ENCODE data around the gene PRAMEF12.
"Not testable (repeated sequence)": the region's sequence is repeated elsewhere in the genome, so short reads cannot be mapped to it uniquely, and the experiment has no call there.

The PRAMEF12 gene

DNA sequence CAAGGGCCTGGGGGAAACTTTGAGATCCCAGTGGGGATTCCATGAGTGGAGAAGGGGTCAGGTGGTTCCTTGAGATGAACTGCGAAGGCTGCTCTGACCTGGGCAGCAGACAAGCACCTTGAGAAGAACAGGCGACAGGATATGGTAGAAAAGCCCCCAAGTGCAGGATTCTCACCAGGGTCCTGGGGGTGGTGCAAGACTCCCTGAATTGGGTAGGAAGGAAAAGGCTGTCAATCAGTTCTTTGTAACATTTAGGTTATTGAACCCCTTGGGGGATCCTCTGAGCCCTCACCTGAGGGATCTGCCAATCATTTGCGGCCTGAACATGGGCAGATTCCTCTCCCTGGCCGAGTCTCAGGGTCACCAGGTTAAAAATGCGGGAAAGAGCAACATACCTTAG is 2.4 kb upstream of the PRAMEF12 start:
- DNase-seq, result no peak

DNA sequence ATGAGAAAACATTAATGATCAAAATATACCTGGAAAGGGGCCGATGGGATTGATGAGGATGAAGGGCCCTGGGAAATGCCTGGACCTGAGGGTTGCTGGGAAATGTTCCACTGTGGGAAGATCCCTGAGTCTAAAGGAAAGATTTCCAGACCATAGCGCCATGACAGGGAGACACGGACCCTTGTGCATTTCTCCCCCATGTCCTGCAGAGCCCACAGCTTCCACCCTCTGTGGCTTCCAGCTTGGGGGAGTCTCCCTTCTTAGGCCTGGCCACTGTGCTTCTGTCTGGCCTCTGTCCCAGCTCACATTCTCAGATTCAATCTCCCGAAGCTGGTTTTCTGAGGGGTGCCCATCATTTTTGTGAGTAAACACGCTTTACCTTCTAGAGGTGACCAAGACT is 1.0 kb upstream of the PRAMEF12 start:
- DNase-seq, result no peak

DNA sequence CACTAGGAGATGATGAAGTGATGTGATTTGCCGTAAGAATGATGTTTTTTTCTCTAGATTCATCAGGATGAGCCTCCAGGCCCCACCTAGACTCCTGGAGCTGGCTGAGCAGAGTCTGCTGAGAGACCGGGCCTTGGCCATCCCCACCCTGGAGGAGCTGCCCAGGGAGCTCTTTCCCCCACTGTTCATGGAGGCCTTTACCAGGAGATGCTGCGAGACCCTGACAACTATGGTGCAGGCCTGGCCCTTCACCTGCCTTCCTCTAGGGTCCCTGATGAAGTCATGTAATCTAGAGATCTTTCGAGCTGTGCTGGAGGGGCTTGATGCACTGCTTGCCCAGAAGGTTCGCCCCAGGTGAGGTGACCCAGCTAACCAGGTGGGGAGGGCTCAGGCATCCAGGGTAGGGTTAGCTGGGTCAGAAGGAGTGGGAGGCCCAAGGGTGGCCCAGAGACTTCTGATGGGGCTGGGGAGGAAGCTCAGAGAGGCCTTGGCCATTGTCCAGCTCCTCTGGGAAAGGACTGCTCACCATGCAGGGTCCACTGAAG is 1.3 kb downstream of the PRAMEF12 start:
- DNase-seq, result no peak

DNA sequence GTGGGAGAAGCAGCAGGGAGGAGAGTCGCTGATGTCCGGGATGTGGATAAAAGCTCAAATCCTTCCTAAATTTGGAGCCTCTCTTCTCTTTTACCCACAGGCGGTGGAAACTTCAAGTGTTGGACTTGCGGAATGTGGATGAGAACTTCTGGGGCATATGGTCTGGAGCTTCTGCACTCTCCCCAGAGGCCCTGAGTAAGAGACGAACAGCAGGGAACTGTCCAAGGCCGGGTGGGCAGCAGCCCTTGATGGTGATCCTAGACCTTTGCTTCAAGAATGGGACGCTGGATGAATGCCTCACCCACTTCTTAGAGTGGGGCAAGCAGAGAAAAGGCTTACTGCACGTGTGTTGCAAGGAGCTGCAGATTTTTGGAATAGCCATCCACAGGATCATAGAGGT is 1.9 kb downstream of the PRAMEF12 start:
- no peak for DNase-seq

DNA sequence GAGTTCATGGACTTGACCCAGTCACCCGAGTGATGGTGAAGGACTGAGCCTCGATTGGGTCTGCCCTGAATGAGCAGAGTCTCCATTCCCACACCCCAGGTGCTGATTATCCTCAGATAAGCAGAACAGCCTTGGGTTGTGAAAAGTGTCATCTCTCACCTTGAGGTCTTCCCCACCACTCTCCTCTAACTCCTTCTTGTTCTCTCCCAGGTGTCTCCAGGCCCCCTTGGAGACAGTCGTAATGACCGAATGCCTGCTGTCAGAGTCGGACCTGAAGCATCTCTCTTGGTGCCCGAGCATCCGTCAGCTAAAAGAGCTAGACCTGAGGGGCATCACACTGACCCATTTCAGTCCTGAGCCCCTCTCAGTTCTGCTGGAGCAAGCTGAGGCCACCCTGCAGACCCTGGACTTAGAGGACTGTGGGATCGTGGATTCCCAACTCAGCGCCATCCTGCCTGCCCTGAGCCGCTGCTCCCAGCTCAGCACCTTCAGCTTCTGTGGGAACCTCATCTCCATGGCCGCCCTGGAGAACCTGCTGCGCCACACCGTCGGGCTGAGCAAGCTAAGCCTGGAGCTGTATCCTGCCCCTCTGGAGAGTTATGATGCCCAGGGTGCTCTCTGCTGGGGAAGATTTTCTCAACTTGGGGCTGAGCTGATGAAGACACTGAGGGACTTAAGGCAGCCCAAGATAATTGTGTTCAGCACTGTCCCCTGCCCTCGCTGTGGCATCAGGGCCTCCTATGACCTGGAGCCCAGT is 3.4 kb downstream of the PRAMEF12 start:
- DNase-seq, result no peak

DNA sequence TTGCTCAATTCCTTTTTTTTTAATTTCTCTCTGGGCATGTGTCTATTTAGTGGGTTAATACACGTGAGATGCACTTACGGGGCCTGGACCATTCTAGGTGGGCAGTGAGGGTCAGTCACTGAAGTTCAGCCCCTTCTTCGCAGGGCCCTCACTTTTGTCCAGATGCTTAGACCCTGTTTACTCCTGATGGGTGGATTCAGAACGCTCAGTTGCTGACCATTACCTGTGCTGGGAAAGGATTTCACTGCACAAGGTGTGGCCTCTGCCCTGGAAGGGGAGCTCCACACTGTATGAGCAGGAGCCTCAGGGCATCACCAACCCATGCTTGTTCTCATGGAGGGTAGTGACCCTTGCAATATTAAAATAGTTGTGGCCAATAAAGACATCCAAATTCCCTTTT is 4.5 kb downstream of the PRAMEF12 start:
- no peak for DNase-seq

DNA sequence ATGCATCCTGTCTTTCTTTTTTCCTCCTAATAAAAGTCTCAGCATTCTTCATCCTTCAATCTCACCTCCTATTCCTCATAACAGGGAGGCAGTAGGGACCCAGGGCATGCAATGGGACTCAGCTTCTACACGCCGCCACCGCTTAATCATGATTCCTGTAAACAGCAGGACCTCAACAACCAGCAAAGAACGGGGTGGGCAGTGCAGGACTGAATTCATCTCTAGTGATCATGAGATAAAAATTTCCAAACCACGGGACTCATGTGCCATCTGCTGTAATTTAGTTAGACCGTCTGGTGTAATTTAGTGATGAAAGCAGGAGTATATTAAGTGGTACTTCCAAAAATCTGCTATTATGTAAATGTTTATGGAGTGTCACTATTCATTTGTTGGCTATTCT is 5.4 kb downstream of the PRAMEF12 start:
- DNase-seq, result no peak

DNA sequence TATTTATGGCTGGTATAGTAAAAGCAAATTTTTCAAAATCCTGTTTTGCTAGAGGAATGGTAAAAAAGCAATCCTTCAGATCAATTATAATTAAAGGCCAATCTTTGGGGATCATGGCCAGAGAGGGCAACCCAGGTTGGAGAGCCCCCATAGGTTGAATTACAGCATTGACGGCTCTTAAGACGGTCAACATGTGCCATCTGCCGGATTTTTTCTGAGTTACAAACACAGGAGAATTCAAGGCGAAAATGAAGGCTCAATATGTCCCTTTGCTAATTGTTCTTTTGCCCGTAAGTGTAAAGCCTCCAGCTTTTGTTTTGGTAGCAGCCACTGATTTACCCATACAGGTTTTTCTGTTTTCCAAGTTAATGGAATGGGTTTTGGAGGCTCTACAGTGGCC is 8.0 kb downstream of the PRAMEF12 start:
- DNase-seq, result not testable (repeated sequence)

DNA sequence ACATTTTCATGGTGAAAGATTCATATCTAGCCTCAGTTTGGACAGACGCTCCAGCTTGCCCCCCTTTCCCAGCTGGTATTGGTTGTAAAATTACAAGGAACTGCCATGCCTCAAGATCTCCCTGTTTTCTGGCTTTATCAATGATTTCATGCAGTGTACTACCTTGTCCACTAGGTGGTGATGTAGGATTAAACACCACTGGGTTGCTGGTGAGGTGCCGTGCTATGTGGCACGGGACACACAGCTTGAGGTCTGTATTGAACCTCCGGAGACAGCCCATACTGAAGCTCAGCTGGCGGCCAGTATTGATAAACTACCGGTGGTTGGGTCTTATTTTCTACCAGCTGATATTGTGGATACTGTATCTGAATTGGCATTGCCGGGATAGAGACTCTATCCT is 10.2 kb downstream of the PRAMEF12 start:
- not testable (repeated sequence) for DNase-seq

DNA sequence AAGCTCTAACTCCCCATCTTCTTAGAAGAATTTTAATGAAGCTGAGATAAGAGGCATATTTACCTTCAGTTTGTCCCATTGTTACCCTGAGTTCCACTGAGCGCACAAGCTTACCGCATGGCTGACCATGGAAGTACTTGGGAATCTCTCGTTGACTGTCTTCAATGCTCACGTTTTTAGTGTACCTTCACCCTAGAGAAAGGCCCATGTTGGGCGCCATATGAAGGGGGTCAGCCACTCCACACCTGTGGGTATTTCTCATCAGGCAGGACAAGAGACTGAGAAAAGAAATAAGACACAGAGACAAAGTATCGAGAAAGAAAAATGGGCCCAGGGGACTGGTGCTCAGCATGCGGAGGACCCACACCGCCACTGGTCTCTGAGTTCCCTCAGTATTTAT is 11.2 kb downstream of the PRAMEF12 start:
- DNase-seq, result not testable (repeated sequence)

DNA sequence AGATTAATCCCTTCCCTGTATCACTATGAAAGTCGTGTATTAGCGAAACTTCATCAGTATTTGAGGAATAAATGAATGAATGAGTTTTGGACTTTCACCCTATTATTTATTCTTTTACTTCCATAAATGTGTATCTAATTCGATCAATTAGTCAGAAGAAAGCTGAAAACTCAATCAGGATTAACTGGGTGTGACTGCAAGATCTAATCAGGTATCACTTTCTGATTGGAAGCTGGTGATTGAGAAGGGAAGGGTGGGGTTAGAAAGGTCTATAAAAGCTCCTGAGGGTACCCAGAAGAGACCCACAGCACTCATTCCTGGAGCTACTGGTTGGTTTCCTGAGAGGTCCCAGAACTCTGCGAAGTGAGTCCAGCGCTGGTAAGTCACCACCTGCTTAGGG is 17.6 kb downstream of the PRAMEF12 start, which contains the start of gene PRAMEF1:
Gene PRAMEF1 (plus strand): TSS at position 301 of the 400 bp plus-strand sequence. CDS start 1,831 bp downstream, outside the sequence.
- DNase-seq, result not testable (repeated sequence)

DNA sequence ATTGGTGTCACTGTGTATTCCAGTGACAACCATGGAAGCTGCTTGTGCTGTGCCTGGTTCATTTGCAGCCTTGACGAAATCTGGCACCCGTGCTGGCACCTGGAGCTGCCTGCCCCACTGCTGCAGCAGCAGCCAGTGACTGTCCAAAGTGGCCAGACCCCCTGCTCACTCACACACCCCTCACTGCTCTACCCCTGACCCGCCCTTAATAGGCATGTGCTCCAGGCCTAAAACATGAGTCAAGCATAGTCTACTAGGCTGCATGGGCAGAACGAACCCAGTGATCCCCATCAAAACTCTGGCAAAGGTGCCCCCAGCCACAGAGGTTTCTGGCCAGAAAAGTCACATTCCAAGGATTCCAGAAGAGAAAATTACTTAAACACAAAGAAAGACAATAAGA is 25.4 kb downstream of the PRAMEF12 start:
- no peak for DNase-seq

DNA sequence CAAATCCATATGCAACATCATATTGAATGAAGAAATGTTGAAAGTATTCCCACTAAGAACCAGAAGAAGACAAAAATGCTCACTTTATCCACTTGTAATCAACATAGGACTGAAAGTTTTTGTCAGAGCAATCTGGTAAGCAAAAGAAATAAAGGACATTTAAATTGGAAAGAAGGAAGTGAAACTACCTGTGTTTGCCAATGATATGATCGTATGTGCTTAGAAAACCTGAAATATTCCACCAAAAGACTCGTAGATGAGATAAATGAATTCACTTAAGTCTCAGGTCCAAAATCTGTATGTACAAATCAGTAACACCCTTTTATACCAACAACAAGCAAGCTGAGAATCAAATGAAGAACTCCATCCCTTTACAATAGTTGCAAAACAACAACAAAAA is 26.2 kb downstream of the PRAMEF12 start:
- no peak for DNase-seq

DNA sequence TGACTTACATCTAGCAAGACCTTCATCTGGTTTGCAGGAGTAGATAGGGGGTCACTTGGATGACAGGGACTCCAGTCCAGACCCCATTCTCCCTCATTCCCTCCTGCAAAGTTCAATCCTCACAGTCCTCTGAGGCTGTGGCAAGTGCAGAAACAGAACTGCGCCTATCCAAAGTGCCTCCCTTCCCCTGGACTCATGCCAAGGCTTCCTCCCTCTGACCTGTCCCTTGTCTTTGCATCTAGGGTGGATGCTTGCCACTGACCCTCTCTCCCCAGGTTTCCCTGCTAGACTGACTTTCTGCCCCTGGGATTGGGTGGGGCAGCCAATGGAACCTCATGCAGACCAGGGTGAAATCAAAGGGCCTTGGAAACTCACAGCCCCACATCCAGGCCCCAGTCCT is 36.4 kb downstream of the PRAMEF12 start:
- no peak for DNase-seq

DNA sequence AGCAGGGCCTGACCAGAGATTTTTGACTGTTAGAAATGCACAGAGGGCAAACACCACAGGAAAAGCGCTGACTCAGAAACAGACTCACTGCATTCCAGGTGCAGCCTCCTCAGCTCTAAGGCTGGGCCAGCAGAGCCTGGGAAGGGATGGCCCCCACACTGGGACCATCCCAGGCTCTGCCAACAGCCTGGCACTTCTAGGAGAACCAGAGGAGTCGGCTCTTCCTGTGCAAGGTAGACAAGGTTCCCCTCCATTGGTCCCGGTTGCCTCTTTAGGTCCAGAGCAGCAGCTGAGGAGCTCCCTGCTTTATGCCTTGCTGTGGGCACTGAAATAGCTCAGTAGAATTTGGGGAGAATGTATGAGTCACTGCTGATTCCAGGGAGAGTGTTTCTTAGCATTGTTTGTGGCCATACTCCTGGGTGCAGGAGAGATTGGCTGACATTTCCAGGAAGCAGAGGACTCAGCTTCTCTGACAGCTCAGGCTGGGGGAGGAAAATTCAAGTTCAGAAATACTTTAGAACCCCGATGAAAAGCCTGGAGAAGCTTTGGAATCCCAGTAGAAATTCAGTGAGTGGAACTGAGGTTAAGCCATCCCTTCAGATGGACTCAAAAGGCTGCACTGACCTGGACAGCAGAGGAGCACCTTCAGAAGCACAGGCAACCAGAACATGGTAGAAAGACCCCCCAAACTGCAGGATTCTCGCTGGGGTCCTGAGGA is 37.3 kb downstream of the PRAMEF12 start:
- no peak for DNase-seq

DNA sequence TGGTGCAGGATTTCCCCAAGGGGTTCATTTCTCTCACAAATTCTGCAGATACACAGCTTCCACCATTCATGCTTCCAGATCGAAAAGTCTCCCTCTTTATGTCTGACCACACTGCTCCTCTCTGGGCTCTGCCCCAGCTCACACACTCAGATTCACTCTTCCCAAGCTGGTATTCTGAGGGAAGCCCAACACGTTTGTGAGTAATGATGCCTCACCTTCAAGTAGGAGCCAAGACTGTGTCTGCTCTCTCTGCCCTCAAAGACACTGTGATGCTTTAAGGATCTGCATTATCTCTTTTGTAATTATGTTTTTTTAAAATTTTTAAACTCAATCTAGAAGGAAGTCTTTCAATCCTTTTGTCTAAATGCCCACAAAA is 37.9 kb downstream of the PRAMEF12 start:
- DNase-seq, result no peak

DNA sequence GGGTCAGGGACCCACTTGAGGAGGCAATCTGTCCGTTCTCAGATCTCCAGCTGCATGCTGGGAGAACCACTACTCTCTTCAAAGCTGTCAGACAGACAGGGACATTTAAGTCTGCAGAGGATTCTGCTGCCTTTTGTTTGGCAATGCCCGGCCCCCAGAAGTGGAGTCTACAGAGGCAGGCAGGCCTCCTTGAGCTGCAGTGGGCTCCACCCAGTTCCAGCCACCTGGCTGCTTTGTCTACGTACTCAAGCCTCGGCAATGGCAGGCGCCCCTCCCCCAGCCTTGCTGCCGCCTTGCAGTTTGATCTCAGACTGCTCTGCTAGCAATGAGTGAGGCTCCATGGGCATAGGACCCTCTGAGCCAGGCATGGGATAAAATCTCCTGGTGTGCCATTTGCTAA is 45.5 kb downstream of the PRAMEF12 start:
- DNase-seq, result not testable (repeated sequence)

All from effector CD8-positive, alpha-beta T cell (primary cell).